NCI-H1105 (cell line): ENCODE measurements around the gene RRAGC.
A peak's percentile ranks its signal among the peaks of the same experiment; 100 is the strongest.

Experiments used
- DNase-seq: peaks from one replicate; lab custom pipeline; 2025; lab: John Stamatoyannopoulos, UW

The RRAGC gene, protein sequence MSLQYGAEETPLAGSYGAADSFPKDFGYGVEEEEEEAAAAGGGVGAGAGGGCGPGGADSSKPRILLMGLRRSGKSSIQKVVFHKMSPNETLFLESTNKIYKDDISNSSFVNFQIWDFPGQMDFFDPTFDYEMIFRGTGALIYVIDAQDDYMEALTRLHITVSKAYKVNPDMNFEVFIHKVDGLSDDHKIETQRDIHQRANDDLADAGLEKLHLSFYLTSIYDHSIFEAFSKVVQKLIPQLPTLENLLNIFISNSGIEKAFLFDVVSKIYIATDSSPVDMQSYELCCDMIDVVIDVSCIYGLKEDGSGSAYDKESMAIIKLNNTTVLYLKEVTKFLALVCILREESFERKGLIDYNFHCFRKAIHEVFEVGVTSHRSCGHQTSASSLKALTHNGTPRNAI

DNA sequence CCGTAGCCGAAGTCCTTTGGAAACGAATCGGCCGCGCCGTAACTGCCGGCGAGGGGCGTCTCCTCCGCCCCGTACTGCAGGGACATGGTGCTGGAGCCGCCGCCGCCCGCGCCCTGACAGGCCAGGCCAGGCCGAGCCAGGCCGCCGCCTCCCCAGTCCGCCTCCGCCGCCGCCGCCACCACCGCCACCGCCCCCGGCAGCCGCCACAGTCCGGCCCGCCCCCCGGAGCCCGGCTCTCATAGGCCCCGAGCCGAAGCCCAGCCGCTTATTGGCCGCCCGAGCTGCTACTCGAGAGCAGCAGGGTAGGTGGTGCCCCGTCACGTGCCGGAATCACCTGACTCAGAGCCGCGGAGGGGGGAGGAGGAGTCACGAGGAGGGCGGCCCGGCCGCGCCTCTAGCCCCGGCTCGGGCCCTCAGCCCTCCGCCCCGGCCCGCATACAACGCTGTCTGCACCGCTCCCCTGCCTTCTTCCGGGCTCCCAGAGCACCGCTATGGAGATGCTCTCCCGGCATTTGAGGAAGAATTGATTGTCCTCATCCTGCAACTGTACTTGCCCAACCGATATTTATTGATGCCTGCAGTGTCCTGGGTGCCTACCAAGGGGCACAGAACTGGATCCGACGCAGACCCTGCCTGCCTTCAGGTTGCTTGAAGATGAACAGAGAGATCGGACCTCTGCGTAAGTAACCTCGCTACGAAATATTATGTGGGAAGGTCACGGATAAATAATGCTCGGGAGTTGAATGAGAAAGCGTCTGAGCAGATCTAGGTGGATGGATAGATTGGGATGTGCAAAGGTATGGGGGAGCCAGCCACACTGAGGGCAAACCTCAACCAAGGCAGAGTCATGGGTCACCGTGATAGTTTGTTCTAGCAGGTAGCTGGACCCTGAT, at the start of gene RRAGC:
Gene RRAGC (minus strand): TSS at position 212 of the 893 bp plus-strand sequence. CDS start 126 bp downstream, at position 86.
- peak; percentile 98 for DNase-seq

DNA sequence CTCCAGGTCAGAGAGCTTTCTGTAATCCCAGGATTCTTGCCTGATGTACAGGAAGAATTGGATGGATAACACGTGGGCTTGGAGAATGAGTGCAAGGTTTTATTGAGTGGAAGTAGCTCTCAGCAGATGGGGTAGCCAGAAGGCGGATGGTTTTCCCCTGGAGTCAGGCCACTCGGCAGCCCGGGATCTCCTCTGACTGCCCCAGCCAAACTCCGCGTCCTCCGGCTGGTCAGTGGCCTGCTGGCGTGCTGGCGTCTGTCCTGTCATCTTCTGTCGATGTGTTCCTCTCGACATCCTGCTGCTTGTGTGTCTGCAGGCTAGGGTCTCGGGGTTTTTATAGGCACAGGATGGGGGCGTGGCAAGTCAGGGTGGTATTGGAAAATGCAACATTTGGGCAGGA, 49.2 kb upstream of the RRAGC start:
- no peak for DNase-seq

DNA sequence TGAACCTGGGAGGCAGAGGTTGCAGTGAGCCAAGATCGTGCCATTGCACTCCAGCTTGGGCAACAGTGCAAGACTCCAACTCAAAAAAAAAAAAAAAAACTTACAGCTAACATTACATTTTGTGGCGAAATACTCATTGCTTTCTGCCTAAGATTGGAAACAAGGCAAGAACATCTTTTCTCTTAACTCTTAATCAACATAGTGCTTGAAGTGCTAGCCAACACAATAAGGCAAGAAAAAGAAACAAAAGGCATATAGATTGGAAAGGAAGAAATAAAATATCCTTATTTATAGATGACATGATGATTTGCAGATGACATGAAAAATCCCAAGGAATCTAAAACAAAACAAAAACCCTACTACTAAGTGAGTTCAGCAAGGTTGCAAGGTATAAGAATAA, 46.4 kb upstream of the RRAGC start:
- no peak for DNase-seq

DNA sequence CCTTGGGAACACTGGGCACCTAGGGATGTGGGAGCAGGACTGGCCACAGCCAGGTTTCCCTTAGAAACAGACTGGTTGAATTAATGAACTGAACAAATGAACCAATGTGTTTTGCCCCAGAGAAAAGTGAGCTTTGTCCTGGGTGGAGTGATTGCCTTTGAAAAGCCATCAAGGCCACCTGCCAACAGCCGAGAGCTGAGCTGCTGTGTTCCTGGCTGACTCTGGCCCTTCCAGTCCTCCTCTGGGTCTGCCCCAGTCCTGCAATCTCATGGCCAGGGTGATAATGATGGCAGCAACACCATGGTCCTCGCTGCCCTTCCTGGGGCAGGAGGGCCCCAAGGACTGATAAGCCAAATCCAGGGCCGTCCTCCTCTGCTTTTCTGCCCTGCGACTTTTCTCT, 40.0 kb upstream of the RRAGC start:
- no peak for DNase-seq

DNA sequence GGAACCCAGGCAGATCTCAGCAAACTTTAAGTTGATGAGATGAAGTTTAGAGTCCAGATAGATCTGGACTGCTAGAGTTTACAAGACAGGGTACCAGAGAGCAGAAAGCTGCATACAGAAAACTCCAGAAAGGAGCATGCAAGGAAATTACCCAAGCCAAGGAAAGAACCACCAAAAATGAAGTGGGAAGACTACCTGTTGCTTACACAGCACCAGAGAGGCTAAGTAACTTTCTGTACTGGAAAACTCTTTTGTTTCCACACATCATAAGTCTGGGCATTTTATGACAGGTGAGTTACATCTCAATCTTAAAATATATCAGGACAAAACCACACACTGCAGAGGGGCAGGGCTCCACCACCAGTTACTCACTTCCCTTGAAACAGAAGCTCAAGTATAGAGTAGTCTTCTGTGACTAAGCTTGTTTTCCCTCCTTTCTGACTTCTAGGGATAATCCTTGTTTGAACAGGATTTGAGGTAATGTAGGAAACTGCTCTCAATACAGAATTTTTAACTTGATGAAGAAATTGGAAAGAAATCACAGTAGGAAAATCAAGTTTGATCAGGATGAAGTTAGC, 39.2 kb upstream of the RRAGC start:
- no peak for DNase-seq

DNA sequence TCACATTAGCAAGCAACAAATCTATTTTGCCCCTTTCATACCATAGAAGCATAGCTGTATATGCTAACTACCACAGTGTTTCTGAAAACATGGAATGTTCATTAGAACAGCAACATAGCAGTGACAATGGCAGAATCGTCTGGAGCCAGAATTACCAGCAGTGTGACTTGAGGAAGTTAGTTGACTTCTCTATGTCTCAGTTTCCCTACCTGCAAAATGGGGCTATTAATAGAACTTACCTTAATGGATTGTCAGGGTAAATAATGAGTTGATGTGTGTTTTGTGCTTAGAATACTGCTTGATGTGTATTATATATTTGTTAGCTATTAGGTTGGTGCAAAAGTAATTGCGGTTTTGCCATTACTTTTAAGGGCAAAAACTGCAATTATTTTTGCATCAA, 36.6 kb upstream of the RRAGC start:
- DNase-seq = no peak

DNA sequence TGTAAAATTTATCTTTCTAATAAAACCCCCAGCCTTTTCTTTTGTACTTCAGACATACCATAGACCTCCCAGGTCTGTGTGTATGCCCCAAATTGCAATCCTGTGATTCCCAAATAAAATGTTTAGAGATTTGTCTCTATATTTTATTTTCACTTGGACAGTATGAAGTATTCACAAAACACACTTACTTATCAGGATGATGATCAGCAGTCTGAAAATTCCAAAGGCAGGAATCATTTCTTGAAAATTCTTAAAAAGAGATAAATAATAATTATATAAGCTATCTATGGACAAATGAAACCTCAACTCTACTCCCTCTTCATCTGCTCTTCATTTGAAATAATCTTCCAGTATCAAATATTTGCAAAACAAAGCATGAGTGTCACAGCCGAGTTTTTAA, 33.4 kb upstream of the RRAGC start:
- no peak for DNase-seq

DNA sequence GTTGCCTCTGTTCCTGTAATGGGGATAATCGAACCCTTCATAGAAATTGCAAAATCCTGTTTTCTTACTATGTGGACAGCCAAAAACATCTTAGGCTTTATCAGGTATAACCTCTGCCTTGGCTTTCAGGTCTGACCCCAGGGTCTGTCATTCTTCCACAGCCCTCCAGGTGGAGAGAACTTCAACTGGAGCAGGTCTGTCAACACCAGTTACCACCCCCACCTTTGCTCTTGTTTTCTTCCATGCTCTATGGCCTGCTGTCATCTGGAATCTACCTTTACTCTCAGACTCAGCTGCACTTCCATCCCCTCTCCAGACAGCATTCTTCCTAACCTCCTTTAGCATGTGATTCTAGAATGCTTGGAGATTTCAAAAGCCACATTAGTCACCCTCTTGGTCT, 32.2 kb upstream of the RRAGC start:
- DNase-seq = no peak

DNA sequence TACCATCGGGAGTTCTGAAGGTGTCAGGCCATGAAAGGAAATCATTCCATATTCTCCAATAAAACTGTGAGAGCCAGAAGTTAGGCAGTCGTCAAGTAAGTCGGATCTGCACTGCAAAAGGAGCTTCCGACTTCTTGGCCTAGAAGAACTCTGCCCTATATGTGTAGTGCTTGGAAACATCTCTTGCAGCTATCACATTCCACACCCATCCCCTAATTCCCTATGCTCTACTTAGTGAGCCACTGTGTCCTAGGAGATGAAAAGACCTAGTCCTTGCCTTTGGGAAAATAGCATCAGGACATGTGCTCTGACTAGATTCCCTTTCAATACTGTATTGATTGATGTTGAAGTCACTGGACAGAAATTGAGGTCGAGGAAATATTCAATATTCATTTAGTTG, 30.0 kb upstream of the RRAGC start:
- DNase-seq = no peak

DNA sequence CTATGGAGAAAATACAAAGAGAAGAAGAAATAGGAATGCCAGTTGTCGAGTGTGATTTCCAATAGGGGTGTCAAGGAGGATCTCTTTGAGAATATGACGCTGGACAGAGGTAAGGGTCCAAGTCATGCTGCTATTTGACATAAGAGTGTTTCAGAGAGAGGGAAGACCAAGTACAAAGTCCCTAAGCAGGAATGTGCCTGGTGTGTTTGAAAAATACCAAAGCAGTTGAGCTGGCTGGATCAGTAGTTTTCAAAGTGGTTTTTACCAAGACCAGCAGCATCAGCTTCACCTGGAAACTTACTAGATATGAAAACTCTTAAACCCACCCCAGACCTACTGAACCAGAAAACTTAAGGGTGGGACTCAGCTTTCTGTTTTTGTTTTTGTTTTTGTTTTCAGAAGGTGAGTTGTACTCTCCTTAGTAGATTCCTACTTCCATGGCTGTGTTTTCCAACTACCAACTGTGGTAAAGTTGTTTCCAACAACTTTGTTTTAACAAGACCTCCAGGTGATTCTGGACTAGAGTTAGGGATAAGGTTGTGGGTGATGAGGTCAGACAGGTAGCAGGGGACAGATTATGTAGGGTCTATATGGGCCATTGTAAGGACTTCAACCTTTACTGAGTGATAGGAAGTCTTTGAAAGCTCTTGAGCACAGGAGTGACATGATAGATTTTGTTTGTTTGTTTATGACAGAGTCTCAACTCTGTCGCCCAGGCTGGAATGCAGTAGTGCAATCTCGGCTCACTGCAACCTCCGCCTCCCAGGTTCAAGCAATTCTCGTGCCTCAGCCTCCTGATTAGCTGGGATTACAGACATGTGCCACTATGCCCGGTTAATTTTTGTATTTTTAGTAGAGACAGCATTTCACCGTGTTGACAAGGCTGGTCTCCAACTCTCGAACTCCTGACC, 29.1 kb upstream of the RRAGC start:
- DNase-seq = no peak

DNA sequence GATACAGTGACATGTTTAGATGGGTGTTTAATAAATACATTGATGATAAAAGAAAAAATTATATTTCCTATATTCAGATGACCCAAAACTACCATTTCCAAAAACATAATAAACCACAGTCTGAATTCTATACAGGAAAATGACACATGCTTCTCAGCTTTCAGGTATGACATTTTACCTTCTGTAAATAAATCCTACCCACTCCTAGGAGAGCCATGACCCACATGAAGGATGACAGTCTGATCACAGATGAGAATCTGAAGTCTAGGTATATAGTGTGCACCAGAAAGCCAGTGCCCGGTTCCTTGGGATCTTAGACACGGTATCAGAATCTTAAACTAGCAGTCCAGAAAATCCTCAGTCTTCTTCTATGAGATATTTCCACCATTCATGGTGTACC, 25.5 kb upstream of the RRAGC start:
- DNase-seq = no peak

DNA sequence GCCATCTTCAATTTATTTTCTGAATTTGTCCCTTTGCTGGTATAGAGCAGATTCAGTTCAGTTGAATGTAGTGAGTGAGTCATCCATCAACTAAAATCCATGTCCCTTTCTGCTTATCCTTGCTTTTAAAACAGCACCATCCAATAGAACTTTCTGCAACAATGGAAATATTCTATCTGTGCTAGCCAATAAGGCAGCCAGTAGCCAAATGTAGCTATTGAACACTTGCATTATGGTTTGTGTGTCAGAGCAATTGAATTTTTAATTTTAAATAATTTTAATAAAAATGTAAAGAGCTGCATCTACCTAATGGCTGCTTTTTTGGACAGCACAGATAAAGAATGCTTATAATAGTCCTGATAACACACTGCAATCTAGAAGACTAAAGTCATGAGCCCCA, 21.9 kb upstream of the RRAGC start, which contains the start of gene GJA9:
Gene GJA9 (minus strand): TSS at position 101 of the 400 bp plus-strand sequence. CDS start 5,489 bp downstream, outside the sequence.
- DNase-seq = no peak

DNA sequence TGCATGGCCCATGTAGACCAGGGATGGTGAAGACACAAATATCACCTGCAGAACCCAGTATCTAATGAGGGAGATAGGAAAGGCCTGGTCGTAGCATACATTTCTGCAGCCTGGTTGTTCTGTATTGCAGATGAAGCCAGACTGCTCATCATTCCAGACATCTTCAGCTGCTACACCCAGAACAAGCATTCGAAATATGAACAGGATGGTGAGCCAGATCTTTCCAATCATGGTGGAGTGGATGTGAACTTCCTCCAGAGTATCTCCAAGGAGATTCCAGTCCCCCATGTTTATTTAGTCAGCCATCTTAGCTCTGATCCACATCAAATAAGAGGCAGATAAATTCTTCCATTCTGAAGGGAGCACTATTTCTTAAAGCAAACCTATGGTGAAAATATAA, 16.2 kb upstream of the RRAGC start:
- DNase-seq = no peak

DNA sequence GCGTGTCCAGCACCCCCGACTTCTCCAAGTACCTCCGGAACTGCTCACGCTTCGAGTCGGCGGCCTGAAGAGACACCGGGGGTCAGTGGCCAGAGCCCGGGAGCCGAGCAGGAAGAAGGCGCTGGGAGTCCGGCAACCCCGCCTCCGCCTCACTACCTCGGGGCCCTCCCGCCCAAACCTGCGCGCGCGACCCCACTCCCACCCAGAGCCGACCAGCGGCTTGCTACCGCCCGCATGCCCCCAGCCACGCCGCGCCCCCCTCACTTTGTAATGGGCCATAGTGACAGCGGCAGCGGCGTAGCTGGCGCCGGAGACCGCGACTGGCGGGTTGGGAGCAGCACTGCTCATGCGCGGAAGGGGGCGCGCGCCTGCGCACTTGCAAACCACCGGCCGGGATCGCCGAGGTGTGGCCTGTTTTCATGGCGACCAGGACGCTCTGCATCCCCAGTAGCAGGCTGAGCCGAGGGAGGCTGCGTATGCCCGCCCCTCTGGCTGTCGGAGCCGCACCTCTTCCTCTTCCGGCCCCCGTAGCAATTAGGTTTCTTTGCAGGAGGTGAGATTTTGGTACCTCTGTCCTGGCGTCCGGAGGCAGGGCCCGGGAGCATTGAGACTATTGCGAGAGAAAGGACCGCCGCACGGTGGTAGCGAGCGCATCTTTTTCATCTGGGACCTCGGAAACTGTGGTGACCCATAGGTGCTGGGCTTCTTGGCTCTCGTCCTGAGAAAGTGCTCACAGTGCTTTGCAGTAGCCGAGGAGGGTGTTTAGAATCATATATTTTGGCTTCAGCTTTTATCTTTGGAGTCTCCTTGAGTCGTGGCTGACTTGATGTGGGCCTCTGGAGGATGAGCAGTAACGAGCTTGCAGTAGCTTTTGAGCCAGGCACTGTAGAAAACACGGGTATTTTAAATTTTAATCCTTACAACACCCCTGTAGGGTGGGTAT, 13.7 kb upstream of the RRAGC start, which contains the start of gene MYCBP:
Gene MYCBP (minus strand): TSS at position 322 of the 943 bp plus-strand sequence. CDS start 43 bp downstream, at position 279.
- peak; percentile 94 for DNase-seq

DNA sequence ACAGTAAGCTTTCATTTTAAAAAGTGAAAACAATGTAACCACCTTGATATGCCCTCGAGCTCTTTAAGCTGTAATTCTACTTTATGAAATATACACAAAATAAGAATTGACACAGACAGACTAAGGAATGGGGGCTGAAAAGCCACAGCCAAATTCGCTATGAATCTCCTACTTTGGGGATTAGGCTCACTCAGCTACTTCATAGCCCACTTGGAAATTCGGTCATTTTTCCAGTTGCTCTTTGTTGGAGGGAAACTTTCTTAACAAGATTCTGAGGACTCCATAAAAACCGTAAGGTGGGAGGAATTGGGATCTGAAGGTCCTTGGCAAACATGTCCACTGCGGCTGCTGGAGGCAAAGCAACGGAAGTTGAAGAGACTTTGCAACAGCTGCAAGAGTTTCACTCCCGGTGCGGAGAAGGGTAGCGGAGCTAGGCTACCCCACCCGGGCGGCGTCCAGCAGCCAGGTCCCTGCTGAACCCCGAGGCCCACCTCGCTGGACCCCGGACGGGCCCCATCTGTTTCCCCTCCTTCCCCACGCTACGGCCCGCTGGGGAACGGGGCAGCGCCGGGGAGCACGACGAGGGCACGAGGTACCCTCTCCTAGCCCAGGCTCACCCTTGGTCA, 12.9 kb upstream of the RRAGC start:
- no peak for DNase-seq

DNA sequence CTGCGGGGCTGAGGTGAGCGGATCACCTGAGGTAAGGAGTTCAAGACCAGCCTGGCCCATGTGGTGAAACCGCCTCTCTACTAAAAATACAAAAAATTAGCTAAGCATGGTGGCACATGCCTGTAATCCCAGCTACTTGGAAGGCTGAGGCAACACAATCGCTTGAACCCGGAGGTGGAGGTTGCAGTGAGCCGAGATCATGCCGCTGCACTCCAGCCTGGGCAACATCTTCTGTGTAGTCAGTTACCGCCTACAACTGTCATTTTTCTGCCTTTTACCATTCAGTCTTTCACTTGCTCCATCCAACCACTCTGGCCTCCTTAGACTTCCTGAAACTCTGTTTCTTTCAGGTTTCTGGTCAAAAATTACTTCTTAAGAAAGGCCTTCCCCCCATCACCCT, 11.4 kb upstream of the RRAGC start:
- no peak for DNase-seq

DNA sequence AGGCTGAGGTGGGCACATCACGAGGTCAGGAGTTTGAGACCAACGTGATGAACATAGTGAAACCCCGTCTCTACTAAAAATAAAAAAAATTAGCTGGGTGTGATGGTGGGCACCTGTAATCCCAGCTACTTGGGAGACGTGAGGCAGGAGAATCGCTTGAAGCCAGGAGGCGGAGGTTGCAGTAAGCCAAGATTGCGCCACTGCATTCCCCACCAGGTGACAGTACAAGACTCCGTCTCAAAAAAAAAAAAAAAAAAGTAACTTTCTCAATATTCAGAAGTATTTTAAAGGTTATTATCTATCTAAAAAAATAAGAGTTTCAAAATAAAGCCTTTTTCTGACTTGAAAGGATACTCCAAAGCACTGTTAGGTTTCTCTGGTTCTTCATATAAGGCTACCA, 7.6 kb upstream of the RRAGC start:
- no peak for DNase-seq

DNA sequence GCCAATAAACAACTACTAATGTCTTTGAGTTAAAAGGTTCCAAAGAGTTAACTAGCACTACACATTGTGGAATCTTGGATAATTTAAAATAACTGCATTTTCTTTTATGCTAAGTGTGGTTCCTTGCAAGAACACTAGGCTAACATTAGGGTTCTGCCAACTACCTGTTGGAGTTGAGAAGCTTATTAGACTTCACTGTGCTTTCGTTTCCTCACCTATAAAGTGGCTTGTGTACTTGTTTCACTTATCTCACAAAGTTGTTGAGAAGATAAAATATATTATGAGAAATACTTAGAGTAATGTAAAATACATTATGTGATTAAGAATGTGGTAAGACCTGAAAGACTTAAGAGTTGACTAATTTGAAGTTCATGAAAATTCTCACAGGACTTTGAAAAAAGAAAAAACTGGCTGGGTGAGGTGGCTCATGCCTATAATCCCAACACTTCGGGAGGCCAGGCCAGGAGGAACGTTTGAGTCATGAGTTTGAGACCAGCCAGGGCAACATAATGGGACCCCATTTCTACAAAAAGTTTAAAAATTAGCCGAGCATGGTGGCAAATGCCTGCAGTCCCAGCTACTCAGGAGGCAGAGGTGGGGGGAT, 5.6 kb upstream of the RRAGC start:
- no peak for DNase-seq

DNA sequence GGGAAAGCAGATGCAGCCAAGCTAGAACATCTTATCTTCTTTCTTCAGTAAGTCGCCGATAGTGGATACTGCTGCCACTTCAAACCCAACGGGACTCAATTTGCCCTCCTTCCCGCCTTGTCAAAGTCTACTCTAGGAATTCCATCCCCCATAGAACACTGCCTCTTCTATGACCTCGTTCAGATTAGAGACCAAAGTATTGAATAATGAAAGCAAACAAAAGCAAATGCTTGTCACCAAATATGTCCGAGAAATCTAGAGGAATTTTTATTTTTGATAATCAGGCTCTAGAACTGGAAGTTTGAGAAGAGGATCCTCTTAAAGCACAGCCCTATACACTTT, 853 bp upstream of the RRAGC start:
- DNase-seq = no peak
